Stimulated activated effector memory CD8-positive, alpha-beta T cell treated with anti-CD3 and anti-CD28 coated beads, Interleukin-12 subunit alpha, Interleukin-12 subunit beta, amount 100 ng/mL, for 72 hours (primary cell): ENCODE measurements around the gene HIP1.
"Not testable (repeated sequence)": the region's sequence is repeated elsewhere in the genome, so short reads cannot be mapped to it uniquely, and the experiment has no call there.

Experiments used
- ATAC-seq: fragments of 150-1000 bp; cut with Tn5 transposase; 2 replicates; pipeline ENCODE4 v1.10.0; 2021
- DNase-seq, 2 donors: peaks; one replicate each; pipeline ENCODE4 v3.0.0; 2021 to 2022; ENCODE audit warnings: low spot score in 2 of 2
- H3K27ac Mint-ChIP-seq: one replicate; pipeline ENCODE4 v1.8.0; 2022; ENCODE audit warnings: mild to moderate bottlenecking, mixed read lengths
- H3K36me3 Mint-ChIP-seq: one replicate; pipeline ENCODE4 v1.8.0; 2022; ENCODE audit warnings: mild to moderate bottlenecking, mixed read lengths
- H3K4me1 Mint-ChIP-seq: one replicate; pipeline ENCODE4 v1.8.0; 2022; ENCODE audit warnings: mixed read lengths
- H3K4me3 Mint-ChIP-seq: one replicate; pipeline ENCODE4 v1.8.0; 2022; ENCODE audit warnings: mild to moderate bottlenecking, mixed read lengths
- H3K9me3 Mint-ChIP-seq: one replicate; pipeline ENCODE4 v1.8.0; 2022; ENCODE audit warnings: mixed read lengths

Gene HIP1

DNA sequence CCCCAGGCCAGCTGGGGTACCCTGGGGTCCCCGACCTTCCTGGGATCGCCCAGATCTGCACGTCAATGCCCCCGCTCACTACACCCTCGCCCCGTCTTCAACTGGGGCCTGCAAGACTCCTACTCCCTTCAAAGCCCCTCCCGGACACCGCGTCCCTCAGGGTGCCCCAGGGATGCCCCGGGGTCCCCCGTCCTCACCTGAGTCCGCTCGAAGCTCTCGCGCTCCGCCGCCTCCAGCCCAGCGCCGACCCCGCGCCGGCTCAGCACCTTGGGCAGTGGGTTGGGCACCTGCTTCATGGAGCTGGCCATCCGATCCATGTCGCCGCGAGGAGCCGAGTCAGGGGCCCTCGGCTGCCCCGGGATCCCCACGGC, at the start of gene HIP1:
TSS of gene HIP1 (minus strand) at position 338 of the 371 bp plus-strand sequence. CDS start at position 317, 21 bp downstream.
- Mint-ChIP-seq H3K4me1 (peaks cover 26% of the 10 kb centered on the region), H3K4me3 (peak within 1 kb of the TSS; percentile 95), H3K9me3 (no peaks in the 10 kb centered on the region), H3K36me3 (peaks cover 17% of the 10 kb centered on the region), H3K27ac (peak within 1 kb of the TSS; percentile 95)
- ATAC-seq (peak; percentile 22), DNase-seq (no peak)

DNA sequence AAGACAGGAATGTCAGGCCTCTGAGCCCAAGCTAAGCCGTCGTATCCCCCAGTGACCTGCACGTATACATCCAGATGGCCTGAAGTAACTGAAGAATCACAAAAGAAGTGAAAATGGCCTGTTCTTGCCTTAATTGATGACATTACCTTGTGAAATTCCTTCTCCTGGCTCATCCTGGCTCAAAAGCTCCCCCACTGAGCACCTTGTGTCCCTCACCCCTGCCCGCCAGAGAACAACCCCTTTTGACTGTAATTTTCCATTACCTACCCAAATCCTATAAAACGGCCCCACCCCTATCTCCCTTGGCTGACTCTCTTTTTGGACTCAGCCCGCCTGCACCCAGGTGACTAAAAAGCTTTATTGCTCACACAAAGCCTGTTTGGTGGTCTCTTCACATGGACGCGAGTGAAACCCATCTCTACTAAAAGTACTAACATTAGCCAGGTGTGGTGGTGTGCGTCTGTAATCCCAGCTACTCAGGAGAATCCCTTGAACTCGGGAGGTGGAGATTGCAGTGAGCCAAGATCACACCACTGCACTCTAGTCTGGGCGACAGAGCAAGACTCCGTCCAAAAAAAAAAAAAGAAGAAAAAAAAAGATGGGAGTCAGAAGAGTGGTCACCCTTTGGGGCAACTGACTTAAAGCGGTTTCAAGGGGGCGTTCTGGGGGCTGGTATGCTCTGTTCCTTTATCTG, 49.6 kb upstream of the HIP1 start:
- not testable (repeated sequence) for ATAC-seq, H3K27ac Mint-ChIP-seq, H3K9me3 Mint-ChIP-seq, H3K4me3 Mint-ChIP-seq, H3K36me3 Mint-ChIP-seq, H3K4me1 Mint-ChIP-seq, DNase-seq

DNA sequence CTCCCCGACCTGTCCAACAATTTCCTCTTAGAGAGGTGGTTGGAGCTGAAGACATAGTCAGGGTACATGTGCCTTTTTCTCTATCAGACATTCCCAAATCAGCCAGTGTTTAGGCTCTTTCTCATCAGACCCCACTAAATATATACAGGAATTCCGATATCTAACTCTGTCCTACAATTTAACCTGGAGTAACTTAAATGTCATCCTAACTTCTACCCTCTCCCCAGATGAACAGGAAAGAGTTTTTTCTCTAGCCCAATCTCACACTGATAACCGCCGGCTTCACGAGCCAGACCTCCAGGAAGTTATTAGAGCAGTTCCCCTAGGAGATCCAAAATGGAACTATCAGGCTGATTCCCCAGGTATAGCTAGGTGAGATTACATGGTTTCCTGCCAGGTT, 44.3 kb upstream of the HIP1 start:
- not testable (repeated sequence) for DNase-seq, H3K9me3 Mint-ChIP-seq, ATAC-seq, H3K36me3 Mint-ChIP-seq, H3K4me3 Mint-ChIP-seq
- H3K27ac Mint-ChIP-seq = peak overlapping the region; percentile 75
- peaks cover 24% of the 10 kb centered on the region for H3K4me1 Mint-ChIP-seq

DNA sequence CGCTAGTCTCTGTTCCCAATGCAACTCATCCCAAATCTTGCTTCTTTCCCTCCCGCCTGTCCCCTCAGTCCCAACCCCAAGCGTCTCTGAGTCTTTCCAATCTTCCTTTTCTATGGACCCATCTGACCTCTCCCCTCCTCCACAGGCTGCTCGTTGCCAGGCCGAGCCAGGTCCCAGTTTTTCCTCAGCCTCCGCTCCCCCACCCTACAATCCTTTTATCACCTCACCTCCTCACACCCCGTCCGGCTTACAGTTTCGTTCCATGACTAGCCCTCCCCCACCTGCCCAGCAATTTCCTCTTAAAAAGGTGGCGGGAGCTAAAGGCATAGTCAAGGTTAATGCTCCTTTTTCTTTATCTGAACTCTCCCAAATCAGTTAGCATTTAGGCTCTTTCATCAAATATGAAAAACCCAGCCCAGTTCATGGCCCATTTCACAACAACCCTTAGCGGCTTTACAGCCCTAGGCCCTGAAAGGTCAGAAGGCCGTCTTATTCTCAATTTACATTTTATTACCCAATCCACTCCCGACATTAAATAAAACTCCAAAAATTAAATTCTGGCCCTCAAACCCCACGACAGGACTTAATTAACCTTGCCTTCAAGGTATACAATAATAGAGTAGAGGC, 42.0 kb upstream of the HIP1 start:
- ATAC-seq, DNase-seq, H3K4me3 Mint-ChIP-seq, H3K36me3 Mint-ChIP-seq, H3K9me3 Mint-ChIP-seq: not testable (repeated sequence)
- Mint-ChIP-seq H3K27ac (peak overlapping the region; percentile 75), H3K4me1 (peaks cover 35% of the 10 kb centered on the region)

DNA sequence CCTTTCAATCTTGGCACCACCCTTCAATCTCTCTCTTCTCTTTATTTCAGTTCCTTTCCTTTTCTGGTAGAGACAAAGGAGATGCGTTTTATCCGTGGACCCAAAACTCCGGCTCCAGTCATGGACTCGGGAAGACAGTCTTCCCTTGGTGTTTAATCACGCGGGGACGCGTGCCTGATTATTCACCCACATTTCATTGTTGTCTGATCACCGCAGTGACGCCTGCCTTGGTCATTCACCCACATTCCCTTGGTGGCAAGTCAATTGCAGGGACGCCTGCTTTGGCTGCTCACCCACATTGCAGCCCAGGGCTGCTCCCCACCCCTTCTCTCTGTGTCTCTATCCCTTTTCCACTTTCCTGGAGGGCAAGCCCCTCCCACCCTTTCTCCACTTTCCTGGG, 40.8 kb upstream of the HIP1 start:
- DNase-seq, H3K4me3 Mint-ChIP-seq, H3K36me3 Mint-ChIP-seq, ATAC-seq, H3K9me3 Mint-ChIP-seq: not testable (repeated sequence)
- peaks cover 43% of the 10 kb centered on the region for H3K4me1 Mint-ChIP-seq
- H3K27ac Mint-ChIP-seq = peak overlapping the region; percentile 13

DNA sequence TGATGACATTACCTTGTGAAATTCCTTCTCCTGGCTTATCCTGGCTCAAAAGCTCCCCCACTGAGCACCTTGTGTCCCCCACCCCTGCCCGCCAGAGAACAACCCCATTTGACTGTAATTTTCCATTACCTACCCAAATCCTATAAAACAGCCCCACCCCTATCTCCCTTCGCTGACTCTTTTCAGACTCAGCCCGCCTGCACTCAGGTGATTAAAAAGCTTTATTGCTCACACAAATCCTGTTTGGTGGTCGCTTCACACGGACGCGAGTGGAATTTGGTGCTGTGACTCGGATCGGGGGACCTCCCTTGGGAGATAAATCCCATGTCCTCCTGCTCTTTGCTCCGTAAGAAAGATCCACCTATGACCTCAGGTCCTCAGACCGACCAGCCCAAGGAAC, 40.3 kb upstream of the HIP1 start:
- ATAC-seq = not testable (repeated sequence)

DNA sequence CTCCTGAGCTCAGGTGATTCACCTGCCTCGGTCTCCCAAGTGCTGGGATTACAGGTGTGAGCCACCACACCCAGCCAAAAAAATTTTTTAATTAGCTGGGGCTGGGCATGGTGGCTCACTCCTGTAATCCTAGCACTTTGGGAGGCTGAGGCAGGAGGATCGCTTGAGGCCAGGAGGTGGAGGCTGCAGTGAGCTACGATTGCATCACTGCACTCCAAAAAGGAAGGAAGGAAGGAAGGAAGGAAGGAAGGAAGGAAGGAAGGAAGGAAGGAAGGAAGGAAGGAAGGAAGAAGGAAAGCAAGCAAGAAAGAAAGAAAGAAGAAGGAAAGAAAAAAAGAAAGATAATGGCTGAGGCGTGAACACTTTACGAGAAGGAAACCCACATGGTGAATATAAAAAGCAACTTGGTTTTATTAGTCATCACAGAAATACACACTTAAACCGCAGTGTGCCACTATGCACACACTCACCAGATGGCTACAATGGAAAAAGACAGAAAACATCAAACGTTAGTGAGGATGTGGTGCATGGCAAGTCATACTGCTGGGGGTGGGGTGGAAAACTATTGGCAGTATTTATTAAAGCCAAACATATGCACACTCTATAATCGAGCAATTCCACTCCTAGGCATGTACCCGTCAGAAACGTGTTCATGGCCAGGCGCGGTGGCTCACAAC, 37.7 kb upstream of the HIP1 start:
- ATAC-seq (peak; percentile 99), DNase-seq (peak; percentile 21 to 74)
- H3K9me3 Mint-ChIP-seq = no peaks in the 10 kb centered on the region
- H3K4me3 Mint-ChIP-seq = peak overlapping the region; percentile 26
- peaks cover 54% of the 10 kb centered on the region for H3K4me1 Mint-ChIP-seq
- peak overlapping the region; percentile 82 for H3K27ac Mint-ChIP-seq
- H3K36me3 Mint-ChIP-seq = peaks cover 6% of the 10 kb centered on the region

More for the DNA sequence above, 40.3 kb upstream of the HIP1 start:
- not testable (repeated sequence) for DNase-seq, H3K36me3 Mint-ChIP-seq, H3K4me3 Mint-ChIP-seq, H3K9me3 Mint-ChIP-seq
- H3K27ac Mint-ChIP-seq = peak overlapping the region; percentile 13
- peaks cover 43% of the 10 kb centered on the region for H3K4me1 Mint-ChIP-seq

DNA sequence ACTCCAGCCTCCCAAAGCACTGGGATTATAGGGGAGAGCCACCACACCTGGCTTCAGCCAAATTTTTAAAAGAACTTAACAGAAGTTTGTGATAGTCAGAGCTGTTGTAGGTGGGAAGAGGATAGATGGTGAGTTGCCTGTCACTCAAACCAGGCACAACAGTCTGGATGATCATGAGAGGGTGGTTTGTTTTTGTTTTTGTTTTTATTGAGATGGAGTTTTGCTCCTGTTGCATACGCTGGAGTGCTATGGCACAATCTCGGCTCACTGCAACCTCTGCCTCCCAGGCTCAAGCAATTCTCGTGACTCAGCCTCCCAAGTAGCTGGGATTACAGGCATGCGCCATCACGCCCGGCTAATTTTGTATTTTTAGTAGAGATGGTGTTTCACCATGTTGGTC, 35.2 kb upstream of the HIP1 start:
- ATAC-seq, H3K9me3 Mint-ChIP-seq, H3K4me3 Mint-ChIP-seq, DNase-seq, H3K27ac Mint-ChIP-seq, H3K36me3 Mint-ChIP-seq: not testable (repeated sequence)
- H3K4me1 Mint-ChIP-seq = peaks cover 33% of the 10 kb centered on the region

DNA sequence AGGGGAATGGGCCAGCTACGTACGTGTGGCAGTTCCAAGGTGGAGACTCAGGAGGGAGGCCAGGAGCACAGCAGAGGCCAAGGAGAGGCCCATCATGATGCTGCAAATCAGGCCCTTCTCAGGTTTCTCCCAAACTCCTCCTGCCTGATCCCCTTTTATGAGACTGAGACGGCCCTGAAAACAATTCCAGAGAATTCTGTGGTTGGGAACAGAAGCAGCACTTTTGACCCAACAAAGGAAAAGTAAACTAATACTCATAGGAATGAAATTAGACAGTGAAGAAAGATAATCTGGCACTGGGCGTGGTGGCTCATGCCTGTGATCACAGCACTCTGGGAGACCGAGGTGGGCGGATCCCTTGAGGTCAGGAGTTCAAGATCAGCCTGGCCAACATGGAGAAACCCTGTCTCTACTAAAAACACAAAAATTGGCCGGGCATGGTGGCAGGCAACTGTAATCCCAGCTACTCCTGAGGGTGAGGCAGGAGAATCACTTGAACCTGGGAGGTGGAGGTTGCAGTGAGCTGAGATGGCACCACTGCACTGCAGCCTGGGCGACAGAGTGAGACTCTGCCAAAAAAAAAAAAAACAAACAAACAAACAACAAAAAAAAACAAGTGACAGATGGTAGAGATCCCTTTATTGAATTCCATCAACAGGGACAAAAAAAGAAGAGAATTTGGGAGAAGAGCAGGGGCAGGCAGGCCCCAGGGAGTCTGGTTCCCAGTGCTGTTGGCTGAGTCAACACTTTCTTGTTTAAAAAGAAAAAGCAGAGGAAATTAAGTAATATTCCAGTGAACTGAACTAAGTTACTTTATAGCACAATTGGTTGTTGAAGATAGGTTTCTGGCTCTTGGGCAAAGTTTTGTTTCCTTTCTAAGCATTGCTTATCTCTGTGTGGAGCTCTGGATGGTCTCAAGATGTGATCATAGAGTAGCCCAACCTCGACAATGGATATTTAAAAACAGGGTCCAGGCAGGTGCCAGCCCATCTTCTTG, 33.6 kb upstream of the HIP1 start, which contains the start of gene CCL26:
TSS of gene CCL26 (minus strand) at position 131 of the 997 bp plus-strand sequence. CDS start at position 96, 35 bp downstream.
- H3K9me3 Mint-ChIP-seq = no peaks in the 10 kb centered on the region
- peaks cover 30% of the 10 kb centered on the region for H3K4me1 Mint-ChIP-seq
- ATAC-seq (no peak), DNase-seq (no peak)
- H3K36me3 Mint-ChIP-seq = peaks cover 6% of the 10 kb centered on the region
- no peak within 1 kb of the TSS for H3K4me3 Mint-ChIP-seq
- H3K27ac Mint-ChIP-seq = peak within 1 kb of the TSS; percentile 74

DNA sequence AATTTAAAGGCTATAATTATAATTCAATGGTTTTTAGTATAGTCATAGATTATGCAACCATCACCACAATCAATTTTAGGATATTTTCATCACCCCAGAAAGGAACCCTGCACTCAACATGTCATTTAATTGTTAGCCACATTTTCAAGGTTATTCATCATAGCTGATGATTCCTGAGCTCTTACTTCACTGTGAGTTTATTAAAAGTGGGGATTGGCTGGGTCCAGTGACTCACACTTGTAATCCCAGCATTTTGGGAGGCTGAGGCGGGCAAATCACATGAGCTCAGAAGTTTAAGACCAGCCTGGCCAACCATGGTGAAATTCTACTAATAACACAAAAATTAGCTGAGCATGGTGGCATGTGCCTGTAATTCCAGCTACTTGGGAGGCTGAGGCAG, 32.5 kb upstream of the HIP1 start:
- no peak overlapping the region for H3K4me3 Mint-ChIP-seq
- H3K27ac Mint-ChIP-seq = no peak overlapping the region
- ATAC-seq (no peak), DNase-seq (no peak)
- H3K36me3 Mint-ChIP-seq = no peaks in the 10 kb centered on the region
- no peaks in the 10 kb centered on the region for H3K9me3 Mint-ChIP-seq
- peaks cover 24% of the 10 kb centered on the region for H3K4me1 Mint-ChIP-seq

DNA sequence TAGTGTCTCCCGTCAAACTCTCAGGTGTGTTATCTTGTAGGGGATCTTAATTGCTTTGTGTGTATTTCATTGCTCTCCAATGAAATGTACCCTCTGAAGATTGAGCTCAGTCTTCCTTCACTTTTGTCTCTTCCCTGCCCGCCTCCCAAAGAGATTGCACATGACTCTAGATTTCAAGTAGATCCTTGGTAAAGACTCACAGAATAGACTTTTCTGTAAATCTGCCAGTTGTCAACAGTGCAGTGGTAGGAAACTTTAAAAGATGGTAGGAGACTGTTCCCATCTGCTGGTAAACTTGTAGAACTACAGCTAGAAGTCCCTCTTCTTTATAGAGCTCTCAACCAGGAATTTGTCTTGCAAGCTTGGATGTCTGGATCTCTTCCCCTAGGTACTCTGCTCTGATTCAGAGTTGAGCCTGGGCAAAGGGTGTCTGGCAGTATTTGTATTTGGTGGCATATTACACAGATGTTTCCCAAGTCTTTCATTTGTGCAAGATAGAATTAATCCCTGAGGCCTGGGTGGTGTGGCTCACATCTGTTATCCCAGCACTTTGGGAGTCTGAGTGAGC, 23.7 kb upstream of the HIP1 start:
- H3K36me3 Mint-ChIP-seq = no peaks in the 10 kb centered on the region
- DNase-seq (no peak), ATAC-seq (peak; percentile 79)
- no peak overlapping the region for H3K27ac Mint-ChIP-seq
- H3K9me3 Mint-ChIP-seq = no peaks in the 10 kb centered on the region
- peaks cover 5% of the 10 kb centered on the region for H3K4me1 Mint-ChIP-seq
- H3K4me3 Mint-ChIP-seq = no peak overlapping the region

DNA sequence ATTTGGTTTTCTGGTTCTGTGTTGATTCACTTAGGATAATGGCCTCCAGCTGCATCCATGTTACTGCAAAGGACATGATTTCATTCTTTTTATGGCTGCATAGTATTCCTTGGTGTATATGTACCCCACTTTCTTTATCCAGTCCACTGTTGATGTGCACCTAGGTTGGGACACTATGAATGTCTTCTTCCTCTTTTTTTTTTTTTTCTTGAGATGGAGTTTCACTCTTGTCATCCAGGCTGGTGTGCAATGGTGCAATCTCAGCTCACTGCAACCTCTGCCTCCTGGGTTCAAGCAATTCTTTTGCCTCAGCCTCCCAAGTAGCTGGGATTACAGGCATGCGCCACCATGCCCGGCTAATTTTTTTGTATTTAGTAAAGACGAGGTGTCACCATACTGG, 23.1 kb upstream of the HIP1 start:
- H3K36me3 Mint-ChIP-seq, H3K4me1 Mint-ChIP-seq, ATAC-seq, DNase-seq, H3K4me3 Mint-ChIP-seq, H3K9me3 Mint-ChIP-seq, H3K27ac Mint-ChIP-seq: not testable (repeated sequence)

DNA sequence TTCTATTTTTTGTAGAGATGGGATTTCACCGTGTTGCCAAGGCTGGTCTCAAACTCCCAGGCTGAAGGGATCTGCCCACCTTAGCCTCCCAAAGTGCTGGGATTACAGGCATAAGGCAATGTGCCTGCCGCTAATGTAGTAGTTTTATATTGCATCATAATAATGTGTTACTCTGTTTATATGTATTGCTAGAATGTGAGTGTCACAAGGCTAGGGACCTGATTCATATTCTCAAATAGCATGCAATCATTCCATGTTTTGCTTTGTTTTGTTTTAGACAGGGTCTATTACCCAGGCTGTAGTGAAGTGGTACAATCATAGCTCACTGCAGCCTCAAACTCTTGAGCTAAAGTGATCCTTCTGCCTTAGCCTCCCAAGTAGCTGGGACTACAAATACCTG, 19.8 kb upstream of the HIP1 start:
- Mint-ChIP-seq H3K27ac (no peak overlapping the region), H3K9me3 (no peaks in the 10 kb centered on the region), H3K4me1 (peaks cover 5% of the 10 kb centered on the region), H3K4me3 (no peak overlapping the region), H3K36me3 (no peaks in the 10 kb centered on the region)
- ATAC-seq = no peak
- no peak for DNase-seq

DNA sequence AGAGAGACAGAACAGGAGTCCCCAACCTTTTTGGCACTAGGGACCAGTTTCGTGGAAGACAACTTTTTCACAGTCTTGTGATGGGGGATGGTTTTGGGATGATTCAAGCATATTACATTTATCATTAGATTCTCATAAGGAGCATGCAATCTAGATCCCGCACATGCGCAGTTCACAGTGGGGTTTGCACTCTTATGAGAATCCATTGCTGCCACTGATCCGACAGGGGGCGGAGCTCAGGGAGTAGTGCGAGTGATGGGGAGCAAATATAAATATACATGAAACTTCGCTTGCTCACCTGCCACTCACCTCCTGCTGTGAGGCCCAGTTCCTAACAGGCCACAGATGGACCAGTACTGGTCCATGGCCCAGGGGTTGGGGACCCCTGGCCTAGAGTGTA, 19.1 kb upstream of the HIP1 start:
- ATAC-seq (no peak), DNase-seq (no peak)
- H3K36me3 Mint-ChIP-seq = no peaks in the 10 kb centered on the region
- no peak overlapping the region for H3K27ac Mint-ChIP-seq
- H3K4me1 Mint-ChIP-seq = peaks cover 5% of the 10 kb centered on the region
- no peaks in the 10 kb centered on the region for H3K9me3 Mint-ChIP-seq
- H3K4me3 Mint-ChIP-seq = no peak overlapping the region
